ENCODE data around the gene GYPC. TPM values are rescaled to one million over a fixed set of nuclear protein-coding genes. Genes with fewer than 3 reads are reported as not detected.

GYPC gene, protein sequence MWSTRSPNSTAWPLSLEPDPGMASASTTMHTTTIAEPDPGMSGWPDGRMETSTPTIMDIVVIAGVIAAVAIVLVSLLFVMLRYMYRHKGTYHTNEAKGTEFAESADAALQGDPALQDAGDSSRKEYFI
- total RNA-seq: 113 TPM

DNA sequence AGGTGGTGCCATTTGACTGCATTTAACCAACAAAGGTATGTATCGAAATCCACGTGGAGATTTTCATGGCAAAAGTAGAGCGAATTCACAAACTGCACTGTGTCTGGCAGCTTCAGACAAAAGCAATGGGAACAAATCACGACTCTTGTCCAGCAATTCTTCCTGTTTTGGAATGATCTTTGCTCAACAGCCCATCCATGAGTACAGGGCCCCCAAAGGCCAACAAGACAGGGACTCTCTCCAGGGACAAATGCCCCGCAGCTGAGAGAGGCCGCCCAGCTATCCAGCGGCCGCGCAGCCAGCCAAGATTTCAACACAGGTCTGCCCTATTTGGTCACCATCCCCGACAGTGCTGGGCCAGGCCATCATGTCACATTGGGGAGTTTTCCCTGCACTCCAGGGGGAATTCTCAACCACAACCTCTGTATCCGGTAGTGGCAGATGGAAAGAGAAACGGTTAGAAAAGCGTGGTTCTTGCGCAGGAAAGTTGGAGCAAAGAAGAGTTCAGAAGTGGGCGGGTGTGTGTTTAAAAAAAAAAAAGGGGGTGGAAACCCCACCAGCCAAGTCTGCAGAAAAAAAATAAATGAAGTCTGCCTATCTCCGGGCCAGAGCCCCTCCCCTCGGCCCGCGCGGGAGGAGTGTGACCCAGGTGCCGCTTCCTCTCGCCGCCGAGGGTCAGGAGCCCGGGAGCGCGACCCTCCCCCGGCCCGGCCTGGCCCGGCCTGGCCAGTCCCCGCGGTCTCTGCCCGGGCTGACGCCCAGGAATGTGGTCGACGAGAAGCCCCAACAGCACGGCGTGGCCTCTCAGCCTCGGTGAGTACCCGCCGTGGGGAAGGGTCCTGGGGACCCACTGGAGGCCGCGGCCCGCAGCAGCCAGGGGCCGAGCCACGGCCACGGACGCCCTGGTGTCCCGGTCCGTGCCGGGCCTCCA is at the start of gene GYPC:
GYPC (plus strand) TSS at position 659 of the 931 bp plus-strand sequence; CDS start at position 765, 106 bp downstream.

Small RNAs within 50 kb of the gene (small RNA-seq; reads per million reads assigned to genes)
- not detected for gene RNU6-675P (ENCODE audit: low replicate concordance)

Other genes with a start within 250 kb of the GYPC start
- gene TEX51, start 242.7 kb downstream of the GYPC start, total RNA-seq: not detected

Data from metanephros (tissue), 2 donors.